ENCODE data around the gene PRKCH.

The PRKCH gene

GRCh38 chr14:61569812-61570548 lies 248.6 kb downstream of the PRKCH start:
- DNase-seq (ENCODE audit: insufficient read length, low spot score) (no peak), FAIRE-seq (no peak)
- no peak for TF ChIP-seq CTCF (IDR thresholded peaks at IDR 0.05; ENCODE audit: insufficient read depth, missing control alignments)

GRCh38 chr14:61570549-61571290 lies 249.3 kb downstream of the PRKCH start:
- no peak for DNase-seq (ENCODE audit: insufficient read length, low spot score)
- TF ChIP-seq CTCF (IDR thresholded peaks at IDR 0.05; ENCODE audit: insufficient read depth, missing control alignments) = no peak
- no peak for FAIRE-seq

GRCh38 chr14:61571917-61572316 lies 250.5 kb downstream of the PRKCH start:
- FAIRE-seq (no peak), DNase-seq (ENCODE audit: insufficient read length, low spot score) (no peak)
- TF ChIP-seq CTCF (IDR thresholded peaks at IDR 0.05; ENCODE audit: insufficient read depth, missing control alignments) = no peak

- FAIRE-seq (no peak), DNase-seq (ENCODE audit: insufficient read length, low spot score) (no peak)
- TF ChIP-seq CTCF (IDR thresholded peaks at IDR 0.05; ENCODE audit: insufficient read depth, missing control alignments) = no peak
Observed at GRCh38 chr14:61573321-61573720, 251.9 kb downstream of the PRKCH start.

- FAIRE-seq (no peak), DNase-seq (ENCODE audit: insufficient read length, low spot score) (no peak)
- no peak for TF ChIP-seq CTCF (IDR thresholded peaks at IDR 0.05; ENCODE audit: insufficient read depth, missing control alignments)
Observed at GRCh38 chr14:61573748-61574513, 252.6 kb downstream of the PRKCH start.

GRCh38 chr14:61574514-61574807 lies 253.1 kb downstream of the PRKCH start:
- TF ChIP-seq CTCF (IDR thresholded peaks at IDR 0.05; ENCODE audit: insufficient read depth, missing control alignments) = no peak
- DNase-seq (ENCODE audit: insufficient read length, low spot score) = no peak
- FAIRE-seq = no peak
